Activated CD8-positive, alpha-beta T cell treated with anti-CD3 and anti-CD28 coated beads for 36 hours (primary cell): ENCODE results near the gene HPCA. TPM values are rescaled to one million over a fixed set of nuclear protein-coding genes. Genes with fewer than 3 reads are reported as not detected.

Experiments
- ATAC-seq: fragments of 200-7000 bp; cut with Tn5 transposase; one replicate; pipeline ENCODE4 v1.10.0; 2021; ENCODE audit warnings: mild to moderate bottlenecking, moderate library complexity
- CTCF ChIA-PET: fragments of 350-600 bp; sonication (Branson Sonifier 250); formaldehyde crosslinking; loops from one replicate; lab custom pipeline; 2021; ENCODE audit warnings: antibody characterized with exemption; lab: Charles Lee
- POLR2A ChIA-PET: fragments of 350-600 bp; sonication (Branson Sonifier 250); formaldehyde crosslinking; loops from one replicate; lab custom pipeline; 2021; ENCODE audit warnings: antibody characterized with exemption; lab: Charles Lee
- DNase-seq: peaks from one replicate; pipeline ENCODE4 v3.0.0-alpha.2; 2020
- H3K27ac Mint-ChIP-seq: one replicate; pipeline ENCODE4 v1.8.0; 2021; ENCODE audit warnings: mild to moderate bottlenecking, mixed read lengths
- H3K27me3 Mint-ChIP-seq: one replicate; pipeline ENCODE4 v1.8.0; 2021; ENCODE audit warnings: mixed read lengths
- H3K36me3 Mint-ChIP-seq: one replicate; pipeline ENCODE4 v1.8.0; 2021; ENCODE audit warnings: low read depth, mixed read lengths
- H3K4me1 Mint-ChIP-seq: one replicate; pipeline ENCODE4 v1.8.0; 2021; ENCODE audit warnings: low read depth, mixed read lengths
- H3K4me3 Mint-ChIP-seq: one replicate; pipeline ENCODE4 v1.8.0; 2021; ENCODE audit warnings: mild to moderate bottlenecking, moderate library complexity, mixed read lengths
- H3K9me3 Mint-ChIP-seq: one replicate; pipeline ENCODE4 v1.8.0; 2021; ENCODE audit warnings: mixed read lengths
- CTCF ChIP-seq: fragments of 200-600 bp; IDR thresholded peaks from one replicate; pipeline ENCODE4 v1.8.0; 2022; ENCODE audit warnings: antibody characterized with exemption, mild to moderate bottlenecking
- intact Hi-C: fragments of 100-400 bp; cut with micrococcal nuclease; formaldehyde crosslinking; loops from one replicate; pipeline ENCODE4 v1.10.0; 2022
- total RNA-seq, 2 experiments: library from RNA; stranded (reverse); gene quantifications; one replicate each; pipeline ENCODE4 v1.2.3, GENCODE V29; 2021

HPCA gene
- total RNA-seq, 2 experiments from 2014 or later = 0.49 to 0.61 TPM

GRCh38 chr1:32873484-32873883 lies 12.8 kb upstream of the HPCA start:
- DNase-seq = no peak
- H3K27ac Mint-ChIP-seq = no peak overlapping the region

GRCh38 chr1:32874860-32875752 lies 11.2 kb upstream of the HPCA start:
- Mint-ChIP-seq H3K36me3 (no peaks in the 10 kb centered on the region), H3K27ac (no peak overlapping the region), H3K4me3 (no peak overlapping the region), H3K4me1 (peaks cover 8% of the 10 kb centered on the region), H3K9me3 (no peaks in the 10 kb centered on the region), H3K27me3 (peaks cover 40% of the 10 kb centered on the region)
- no peak for TF ChIP-seq CTCF
- intact Hi-C loops = loop anchor here (5.0 kb wide), 1 partner anchor 163 kb away; no protein-coding TSS in a partner anchor
- POLR2A ChIA-PET = interaction anchor here (0.7 to 1.6 kb wide), 3 partner anchors 10 to 103 kb away, joined by 3 read pairs; no protein-coding TSS in a partner anchor
- DNase-seq (no peak), ATAC-seq (no peak)
- CTCF ChIA-PET = interaction anchor here (0.9 to 3.6 kb wide), 19 partner anchors 8 to 378 kb away, joined by 3 to 31 read pairs (median 5); partner anchors contain the start of gene HPCA

More at GRCh38 chr1:32873484-32873883, 12.8 kb upstream of the HPCA start:
- peaks cover 51% of the 10 kb centered on the region for H3K27me3 Mint-ChIP-seq
- no peaks in the 10 kb centered on the region for H3K9me3 Mint-ChIP-seq
- no peak for ATAC-seq
- ChIA-PET CTCF (interaction anchor here (0.6 to 3.4 kb wide), 20 partner anchors 9 to 237 kb away, joined by 3 to 47 read pairs (median 4); partner anchors contain the start of genes HPCA, RNF19B and SYNC), POLR2A (no interaction called here)
- no peak for TF ChIP-seq CTCF
- no peak overlapping the region for H3K4me3 Mint-ChIP-seq
- intact Hi-C loops = loop anchor here (5.0 kb wide), 1 partner anchor 161 kb away; no protein-coding TSS in a partner anchor
- peaks cover 8% of the 10 kb centered on the region for H3K4me1 Mint-ChIP-seq
- no peaks in the 10 kb centered on the region for H3K36me3 Mint-ChIP-seq

- POLR2A ChIA-PET = interaction anchor here (1.6 kb wide), 1 partner anchor 11 kb away, joined by 3 read pairs; no protein-coding TSS in a partner anchor
- H3K4me3 Mint-ChIP-seq = no peak overlapping the region
- no peaks in the 10 kb centered on the region for H3K9me3 Mint-ChIP-seq
- DNase-seq = peak; percentile 74
- H3K4me1 Mint-ChIP-seq = peaks cover 3% of the 10 kb centered on the region
- H3K36me3 Mint-ChIP-seq = no peaks in the 10 kb centered on the region
- H3K27ac Mint-ChIP-seq = no peak overlapping the region
- CTCF ChIA-PET = interaction anchor here (0.6 to 3.6 kb wide), 28 partner anchors 8 to 356 kb away, joined by 3 to 31 read pairs (median 4); partner anchors contain the start of gene HPCA
- peak; percentile 84 for ATAC-seq
- peak; percentile 90 for TF ChIP-seq CTCF
- intact Hi-C loops = no loop called here
- H3K27me3 Mint-ChIP-seq = peaks cover 35% of the 10 kb centered on the region
Observed at GRCh38 chr1:32876341-32877210, 9.7 kb upstream of the HPCA start.

- H3K27ac Mint-ChIP-seq = no peak overlapping the region
- H3K9me3 Mint-ChIP-seq = no peaks in the 10 kb centered on the region
- no peak overlapping the region for H3K4me3 Mint-ChIP-seq
- intact Hi-C loops = no loop called here
- H3K4me1 Mint-ChIP-seq = peaks cover 3% of the 10 kb centered on the region
- H3K27me3 Mint-ChIP-seq = peaks cover 28% of the 10 kb centered on the region
- ATAC-seq (no peak), DNase-seq (no peak)
- CTCF ChIA-PET = interaction anchor here (0.6 to 3.6 kb wide), 14 partner anchors 11 to 357 kb away, joined by 3 to 31 read pairs (median 4); no protein-coding TSS in a partner anchor
- no peak for TF ChIP-seq CTCF
- POLR2A ChIA-PET = no interaction called here
- H3K36me3 Mint-ChIP-seq = no peaks in the 10 kb centered on the region
Observed at GRCh38 chr1:32877211-32878110, 8.8 kb upstream of the HPCA start.
